Stimulated activated CD8-positive, alpha-beta memory T cell treated with anti-CD3 and anti-CD28 coated beads, Interleukin-15, amount 100 ng/mL, for 1 hour (primary cell): ENCODE results near the gene WHRN.
A peak's percentile ranks its signal among the peaks of the same experiment; 100 is the strongest.

Experiments
- DNase-seq: peaks from one replicate; pipeline ENCODE4 v3.0.0-alpha.2; 2020; ENCODE audit warnings: low read depth

The WHRN gene

DNA sequence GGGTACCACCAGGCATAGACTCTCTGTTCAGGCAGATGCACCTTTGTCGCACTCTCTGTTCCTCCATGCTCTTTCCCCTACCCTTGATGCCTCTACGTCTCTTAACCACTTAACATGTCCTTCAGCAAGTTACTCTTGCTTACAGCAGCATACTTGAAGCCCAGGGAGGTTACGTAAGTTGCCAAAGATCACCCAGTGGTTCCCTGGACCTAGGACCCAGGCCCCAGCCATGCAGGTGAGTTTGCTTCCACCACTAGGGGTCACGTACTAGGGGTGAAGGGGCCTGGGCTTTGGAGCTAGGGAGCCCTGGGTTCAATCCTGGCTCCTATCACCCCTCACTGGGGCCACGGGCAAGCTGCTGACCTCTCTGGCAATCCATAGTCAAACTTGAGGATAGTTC is 126.4 kb downstream of the WHRN start:
- no peak for DNase-seq

DNA sequence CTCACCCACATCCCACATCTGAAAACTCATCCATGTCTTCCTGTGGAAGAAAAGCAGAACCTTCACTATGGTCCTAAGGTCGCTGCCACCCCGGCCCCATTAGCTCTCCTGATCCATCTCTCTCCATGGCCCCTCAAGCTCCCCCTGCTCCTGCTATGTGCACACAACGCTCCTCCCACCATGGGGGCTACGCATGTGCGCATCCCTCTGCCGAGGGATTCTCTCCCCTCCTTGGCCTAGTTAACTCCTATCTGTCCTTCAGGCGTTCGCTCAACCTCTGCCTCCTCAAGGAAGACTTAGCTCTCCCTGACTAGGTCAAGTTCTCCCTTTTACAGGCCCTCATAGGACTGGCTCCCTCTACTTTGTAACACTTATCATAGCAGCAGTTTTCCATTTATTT is 127.3 kb downstream of the WHRN start:
- no peak for DNase-seq

DNA sequence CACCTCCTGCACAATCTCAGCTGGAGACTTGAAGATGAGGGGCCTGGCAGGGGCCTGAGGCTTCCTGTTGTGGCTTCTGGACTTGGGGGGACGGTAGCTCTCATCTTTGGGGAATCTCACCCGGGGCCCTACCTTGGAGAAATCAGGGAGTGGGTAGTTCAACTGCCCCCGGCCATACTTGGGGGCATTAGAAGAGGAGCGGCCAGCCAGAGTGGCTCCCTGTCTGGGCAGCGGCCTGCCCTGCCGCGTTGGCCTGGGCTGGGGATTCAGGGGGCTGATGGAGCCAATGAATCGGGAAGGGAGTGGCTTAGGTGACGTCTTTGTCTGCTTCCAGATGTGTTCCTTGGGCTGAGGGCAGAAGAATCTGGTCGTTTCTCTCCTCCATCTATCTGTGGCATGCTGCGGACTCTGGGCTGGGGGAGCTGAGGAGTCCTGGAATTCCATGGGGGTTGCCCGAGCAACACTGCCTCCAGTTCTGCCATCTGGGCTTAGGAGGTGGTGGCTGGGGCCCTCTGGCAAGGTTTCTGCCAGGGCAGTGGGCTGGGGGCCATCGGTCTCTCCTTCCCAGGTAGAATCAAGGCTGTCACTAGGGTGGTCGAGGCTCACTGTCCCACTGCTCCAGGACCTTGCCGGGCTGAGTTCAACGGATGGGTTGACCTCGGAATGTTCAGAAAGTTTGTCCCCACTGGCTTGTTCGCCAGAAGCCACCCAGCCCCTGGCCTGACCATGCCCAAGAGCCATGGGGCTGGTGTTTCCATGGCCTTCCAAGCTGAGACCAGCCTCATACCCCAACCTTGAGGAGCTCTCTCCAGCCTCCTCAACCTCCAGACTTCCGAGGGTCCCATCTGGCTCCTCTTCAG is 128.5 kb downstream of the WHRN start:
- DNase-seq: no peak

DNA sequence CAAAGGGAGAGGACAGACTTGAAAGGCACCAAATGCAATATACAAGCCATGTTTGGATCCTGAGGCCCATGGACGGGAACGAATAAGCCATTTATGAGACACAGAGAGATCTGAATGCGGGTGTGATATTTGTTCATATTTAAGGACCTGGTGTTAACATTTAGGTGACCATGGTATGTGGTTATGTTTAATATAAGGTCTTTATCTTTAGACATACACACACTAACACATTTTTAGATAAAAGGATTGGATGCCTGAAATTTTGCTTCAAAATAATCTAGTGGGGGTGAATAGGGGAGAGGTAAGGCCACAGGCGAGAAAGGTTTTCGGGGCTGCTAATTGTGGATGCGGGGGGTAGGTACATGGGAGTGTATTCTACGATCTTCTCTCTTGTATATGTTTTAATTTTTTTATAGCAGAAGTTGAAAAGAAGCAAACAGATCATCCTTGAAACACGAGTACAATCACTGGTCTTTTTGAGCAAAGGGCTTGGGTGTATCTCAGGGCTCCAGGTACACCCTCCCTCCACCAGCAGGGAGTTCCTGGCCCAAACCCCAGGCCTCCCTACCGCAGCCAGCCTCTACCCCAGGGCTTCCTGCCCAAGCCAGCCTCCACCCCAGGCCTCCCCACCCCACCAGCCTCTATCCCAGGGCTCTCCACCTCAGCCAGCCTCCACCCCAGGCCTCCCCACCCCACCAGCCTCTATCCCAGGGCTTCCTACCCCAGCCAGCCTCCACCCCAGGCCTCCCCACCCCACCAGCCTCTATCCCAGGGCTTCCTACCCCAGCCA is 129.7 kb downstream of the WHRN start:
- DNase-seq: no peak

DNA sequence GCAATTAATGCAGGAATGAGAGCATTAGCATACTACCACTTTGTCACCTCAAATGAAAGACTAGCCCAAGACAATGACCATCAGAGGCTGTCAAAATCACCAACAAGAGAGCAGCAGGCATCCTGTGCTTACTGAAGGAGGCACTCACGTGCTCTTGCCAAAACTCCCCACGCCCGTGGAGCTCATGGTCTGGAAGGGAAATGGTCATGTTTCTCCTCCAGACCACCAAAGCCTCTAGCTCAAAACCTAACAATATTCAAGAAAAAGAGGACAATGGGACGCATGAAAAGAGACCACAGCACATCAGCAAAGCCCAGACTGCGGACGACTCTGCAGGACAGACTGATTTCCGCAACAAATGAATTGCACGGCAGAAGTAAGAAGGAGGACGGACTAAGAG is 130.3 kb downstream of the WHRN start:
- DNase-seq: no peak

DNA sequence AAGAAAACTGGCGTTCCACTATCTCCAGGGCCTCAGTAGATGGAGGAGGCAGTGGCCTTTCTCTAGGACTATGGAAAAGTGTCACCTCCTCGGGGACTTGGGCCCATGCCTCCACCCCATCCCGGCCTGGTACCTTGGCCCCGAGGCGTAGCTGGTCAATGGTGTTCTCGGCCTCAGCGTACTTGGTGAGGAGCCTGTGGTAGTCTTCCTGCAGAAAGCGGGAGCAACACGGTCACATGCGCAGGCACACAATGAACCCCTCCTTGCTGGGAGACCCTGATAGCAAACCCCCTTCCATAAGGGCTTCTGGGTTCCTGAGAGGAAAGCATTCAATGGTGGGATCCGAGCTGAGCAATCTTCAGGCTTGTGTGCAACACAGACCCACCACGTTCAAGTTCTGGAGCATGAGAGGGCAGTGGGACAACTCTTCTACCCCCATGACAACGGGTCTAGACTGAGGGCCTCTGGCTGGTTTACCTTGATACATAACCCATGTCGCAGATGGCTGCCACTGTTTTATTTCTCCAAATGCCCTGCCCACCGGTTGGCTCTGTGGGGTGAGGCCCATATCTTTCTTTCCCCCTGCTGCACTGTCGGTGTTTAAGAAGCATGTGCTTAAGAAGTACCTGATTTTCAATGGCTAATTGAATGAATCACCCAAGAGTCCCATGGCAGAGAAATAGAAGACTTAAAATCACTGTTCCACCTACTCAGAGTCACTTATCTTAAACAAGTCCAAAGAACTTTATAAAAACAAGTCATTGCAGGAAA is 131.1 kb downstream of the WHRN start:
- no peak for DNase-seq

DNA sequence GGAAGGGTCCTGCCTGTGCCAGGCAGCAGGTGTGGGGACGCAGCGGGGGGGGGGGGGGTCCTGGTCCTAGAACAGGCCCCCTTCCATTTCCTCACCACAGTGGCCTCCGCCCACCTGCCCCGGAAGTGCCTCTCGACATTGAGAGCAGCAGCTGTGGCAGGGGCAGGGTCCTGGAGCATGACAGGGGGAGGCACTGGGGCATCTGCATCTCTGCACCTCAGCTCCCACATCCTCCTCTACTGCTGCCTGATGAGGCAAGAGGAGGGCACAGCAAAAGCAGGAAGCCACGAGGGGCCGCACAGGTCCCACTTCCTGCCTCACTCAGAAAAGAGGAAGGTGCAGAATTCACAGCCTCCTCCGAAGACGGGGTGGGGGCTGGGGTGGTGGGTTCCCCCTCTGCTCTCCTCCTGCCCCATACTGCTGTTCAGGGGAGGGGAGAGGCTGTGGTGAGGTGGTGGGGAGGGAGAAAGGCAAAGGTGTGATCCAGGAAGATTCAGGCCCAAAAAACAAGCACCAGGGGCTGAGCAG is 132.3 kb downstream of the WHRN start:
- DNase-seq: peak; percentile 56

DNA sequence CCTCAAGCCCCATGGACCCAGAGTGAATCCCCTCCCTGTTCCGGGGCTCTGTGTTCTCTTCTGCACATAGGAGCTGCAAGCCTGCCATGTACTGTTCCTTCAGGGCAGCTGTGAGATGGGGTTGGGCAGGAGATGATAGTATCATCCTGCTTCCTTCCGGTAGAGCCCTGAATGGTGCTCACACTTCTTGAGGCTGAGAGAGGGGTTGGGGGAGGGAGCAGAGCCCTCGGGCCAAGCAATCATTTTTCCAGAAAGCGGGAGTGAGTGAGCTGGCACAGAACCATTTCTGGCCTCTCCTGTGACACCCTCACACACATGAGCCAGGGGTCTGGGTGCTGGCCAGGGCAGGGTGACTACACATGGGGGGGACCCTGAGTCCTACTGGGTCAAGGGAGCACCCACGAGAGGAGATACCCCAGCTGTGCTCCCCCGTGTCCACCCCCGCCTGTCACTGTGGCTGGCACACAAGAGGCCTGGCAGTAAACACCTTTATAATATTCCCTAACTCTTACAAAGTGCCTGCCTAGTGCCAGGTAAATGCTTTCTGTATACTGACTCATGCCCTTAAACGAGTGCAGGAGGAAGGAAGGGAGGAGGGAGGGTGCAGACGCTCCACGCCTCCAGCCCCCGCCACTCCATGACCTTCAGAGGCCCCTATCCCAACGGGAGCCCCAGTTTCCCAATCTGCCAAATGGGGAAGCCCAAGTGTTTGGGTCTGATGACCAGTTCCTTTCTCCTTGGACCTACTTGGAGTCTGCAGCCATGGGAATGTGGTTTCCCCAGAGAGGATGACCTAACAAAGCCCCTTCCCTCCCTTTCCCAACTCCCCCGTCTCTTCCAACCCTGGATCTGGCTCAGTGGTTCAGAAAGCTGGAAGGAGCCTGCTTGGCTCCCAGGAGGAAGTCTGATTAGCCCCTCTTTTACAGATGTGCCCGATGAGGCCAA is 133.0 kb downstream of the WHRN start:
- DNase-seq: no peak

DNA sequence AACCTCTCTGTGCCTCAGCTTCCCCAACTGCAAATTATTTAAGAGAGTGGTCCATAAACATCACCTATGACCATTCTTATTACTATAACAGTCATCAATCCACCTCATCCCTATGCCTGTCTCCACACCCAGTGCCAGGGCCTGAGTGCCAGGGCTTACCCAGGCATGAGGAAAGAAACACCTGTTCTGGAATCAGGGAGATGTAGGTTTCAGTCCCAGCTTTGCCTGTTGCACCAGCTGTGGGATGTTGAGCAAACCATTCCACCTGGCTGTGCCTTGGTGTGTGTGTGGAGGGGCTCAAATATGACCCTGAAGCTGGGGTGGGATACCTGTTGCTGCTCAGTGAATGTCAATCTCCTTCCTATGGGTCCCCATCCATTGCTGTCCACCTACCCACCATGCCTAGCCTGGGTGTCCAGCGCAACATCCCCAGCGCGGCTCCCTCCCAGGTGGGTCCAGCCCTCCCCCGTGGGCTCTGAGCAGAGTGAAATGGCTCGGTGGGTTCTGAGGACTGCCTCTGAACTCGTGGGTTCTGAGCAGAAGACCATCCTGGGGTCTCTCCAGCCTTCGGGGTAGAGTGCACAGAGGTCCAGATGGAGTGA is 133.8 kb downstream of the WHRN start:
- DNase-seq: no peak

DNA sequence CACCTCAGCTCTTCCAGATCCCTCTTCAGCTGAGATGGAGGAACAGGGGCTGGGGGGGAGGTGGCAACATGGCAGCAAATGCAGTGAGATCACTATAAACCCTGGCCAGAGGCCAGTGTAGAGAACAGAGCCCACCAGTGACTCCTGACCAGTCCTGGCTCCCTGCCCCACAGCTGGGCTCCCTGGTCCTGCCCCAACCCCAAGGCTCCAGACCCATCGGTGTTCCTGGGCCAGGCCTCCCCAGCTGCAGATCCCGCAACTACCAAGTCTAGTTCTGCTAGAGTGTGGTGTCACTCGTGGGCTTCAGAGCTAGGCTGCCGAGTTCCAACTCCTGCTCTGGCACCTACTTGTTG is 134.3 kb downstream of the WHRN start:
- no peak for DNase-seq

DNA sequence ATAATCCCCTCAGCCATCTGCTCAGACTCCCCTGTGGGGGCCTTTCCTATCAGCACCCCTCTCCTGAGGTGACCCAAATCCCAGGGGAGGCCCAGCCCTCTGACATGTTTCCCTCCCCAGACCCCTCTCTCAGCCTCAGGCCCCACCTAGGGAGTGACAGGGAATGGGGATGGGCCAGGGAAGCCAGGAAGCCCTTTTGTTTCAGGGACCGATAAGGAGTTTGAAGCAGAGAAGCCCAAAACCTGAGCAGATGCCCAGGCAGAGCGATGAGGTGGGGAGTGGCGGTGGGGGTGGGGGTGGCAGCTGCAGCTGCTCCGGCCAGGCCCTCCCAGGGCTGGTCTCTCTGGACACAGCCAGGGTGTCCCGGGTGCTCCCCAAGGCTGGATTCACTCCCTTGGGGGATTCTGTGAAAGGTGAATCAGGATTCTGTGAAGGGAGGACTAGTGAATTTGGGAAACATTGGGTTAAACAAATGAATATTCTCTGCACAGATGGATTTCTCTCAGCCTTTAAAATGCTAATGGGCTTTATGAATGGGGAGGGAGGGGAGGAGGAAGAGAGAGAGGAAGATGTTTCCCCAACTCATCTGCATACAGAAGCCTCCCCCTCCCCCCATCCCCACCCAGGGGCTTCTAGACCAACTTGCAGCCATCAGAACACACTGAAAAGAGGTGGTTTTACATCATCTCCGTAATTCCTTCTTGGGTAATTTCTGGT is 134.9 kb downstream of the WHRN start:
- no peak for DNase-seq

DNA sequence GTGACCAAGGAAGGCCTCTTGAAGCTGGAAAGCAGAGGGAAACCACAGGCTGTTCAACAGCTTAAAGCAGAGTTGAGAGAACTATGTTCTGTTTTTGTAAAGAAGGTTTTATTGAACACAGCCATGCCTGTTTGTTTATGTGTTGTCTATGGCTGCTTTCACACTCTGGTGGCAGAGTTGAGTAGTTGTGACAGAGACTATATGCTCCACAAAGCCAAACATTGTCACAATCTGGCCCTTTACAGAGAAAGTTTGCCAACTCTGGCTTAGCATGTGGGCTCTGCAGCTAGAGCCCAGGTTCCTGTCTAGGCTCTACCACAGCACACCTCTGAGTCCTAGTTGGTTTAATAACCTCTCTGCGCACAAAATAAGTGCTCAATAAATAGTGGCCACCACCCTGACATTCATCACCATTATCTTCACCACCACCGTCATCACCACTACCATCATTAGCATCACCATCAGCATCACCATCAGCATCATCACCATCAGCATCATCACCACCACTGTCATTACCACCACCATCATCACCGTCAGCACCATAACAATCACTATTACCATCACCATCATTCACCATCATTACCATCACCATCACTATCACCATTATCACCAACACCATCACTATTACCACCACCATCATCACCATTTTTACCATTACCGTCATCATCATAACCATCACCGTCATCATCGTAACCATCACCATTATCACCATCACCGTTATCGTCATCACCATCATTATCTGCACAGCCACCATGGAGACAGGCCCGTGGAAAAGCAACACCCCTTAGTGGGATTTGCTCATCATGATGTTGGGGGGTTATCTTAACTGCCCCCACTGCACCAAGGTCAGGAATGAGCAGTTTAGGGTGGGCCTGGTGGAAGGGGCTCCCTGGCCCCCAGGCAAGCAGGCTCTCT is 135.8 kb downstream of the WHRN start:
- no peak for DNase-seq

DNA sequence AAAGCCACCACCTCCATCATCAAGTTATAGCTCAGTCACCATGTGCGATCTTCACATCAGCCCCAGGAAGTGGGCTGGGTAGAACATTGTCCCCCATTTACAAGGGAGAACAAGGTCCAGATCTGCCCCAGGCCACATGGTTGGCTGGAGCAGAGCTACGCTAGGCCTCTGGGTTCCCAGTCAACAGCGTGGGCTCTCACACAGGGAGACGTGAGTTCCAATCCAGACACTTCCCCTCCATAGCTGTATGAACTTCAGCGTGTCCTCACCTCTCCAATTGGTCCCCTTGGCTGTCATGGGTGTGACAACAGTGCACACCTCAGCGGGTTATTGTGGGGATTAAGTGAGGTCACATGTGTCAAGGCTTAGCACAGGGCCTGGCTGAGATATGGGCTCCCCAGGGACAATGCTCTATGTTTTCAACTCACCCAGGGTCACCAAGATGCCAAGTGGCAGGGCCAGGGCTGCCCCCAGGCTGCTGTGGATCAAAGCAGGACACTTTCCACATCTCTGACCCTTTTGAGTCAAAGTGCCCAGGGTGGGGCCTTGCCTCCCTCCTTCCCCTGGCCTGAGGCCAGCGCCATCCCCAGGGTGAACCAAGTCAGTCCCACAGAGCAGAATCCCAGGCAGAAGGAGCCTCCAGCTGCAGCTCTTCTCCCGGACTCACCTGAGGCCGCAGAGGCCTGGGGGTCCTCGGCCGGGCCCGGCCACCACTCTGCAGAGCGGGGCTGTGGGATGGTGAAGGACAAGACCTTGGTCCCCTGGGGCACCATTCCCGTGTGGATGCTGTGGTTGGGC is 137.3 kb downstream of the WHRN start:
- DNase-seq: no peak

DNA sequence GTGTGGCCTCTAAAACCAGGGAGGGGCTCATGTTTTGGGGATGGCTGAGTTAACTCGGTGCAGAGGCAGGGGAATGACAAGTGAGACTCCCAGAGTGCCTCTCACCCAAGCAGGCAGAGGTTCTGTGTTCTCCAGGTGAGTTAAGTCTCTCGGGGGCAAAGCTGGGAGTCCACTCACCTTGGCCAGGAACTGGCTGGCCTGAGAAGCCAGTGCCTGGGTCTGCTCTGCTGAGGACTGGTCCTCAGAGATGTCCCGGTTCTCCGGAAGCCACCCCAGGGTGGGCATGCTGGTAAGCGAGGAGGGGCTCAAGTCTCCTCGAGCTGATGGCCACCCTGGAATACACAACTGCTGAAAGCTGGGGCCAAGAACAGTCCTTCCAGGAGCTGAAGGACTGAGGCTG is 137.9 kb downstream of the WHRN start:
- no peak for DNase-seq

DNA sequence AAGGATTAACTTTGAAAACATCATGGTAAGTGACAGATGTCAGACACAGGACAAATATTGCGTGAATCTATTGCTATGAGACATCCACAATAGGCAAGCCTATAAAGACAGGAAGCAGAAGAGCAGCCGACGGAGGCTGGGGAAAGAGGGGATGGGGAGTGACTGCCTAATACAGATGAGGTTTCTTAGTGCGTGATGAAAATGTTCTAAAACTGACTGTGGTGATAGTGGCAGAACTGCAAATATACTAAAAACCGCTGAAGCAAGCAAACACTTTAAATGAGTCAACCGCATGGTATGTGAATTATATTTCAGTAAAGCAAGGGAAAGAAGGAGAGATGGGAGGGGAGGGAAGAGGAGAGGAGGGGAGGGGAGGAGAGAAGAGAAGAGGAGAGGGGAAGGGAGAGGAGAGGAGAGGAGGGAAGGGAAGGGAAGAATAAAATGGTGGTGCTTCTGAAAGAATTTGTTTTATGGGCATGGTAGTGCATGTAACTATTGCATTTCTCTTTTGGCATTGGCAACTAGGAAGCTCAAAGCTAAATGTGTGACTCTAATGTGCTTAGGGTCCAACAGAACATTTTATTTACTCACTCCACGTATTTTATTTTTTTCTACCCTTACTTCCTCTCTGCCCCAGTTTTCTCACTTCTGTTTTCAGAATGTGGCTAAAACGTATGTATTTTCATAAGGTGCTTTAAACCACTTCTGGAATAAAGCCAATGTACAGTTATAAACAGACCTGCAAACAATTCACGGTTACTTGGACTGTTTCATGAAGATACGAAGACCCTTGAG is 138.7 kb downstream of the WHRN start:
- no peak for DNase-seq

DNA sequence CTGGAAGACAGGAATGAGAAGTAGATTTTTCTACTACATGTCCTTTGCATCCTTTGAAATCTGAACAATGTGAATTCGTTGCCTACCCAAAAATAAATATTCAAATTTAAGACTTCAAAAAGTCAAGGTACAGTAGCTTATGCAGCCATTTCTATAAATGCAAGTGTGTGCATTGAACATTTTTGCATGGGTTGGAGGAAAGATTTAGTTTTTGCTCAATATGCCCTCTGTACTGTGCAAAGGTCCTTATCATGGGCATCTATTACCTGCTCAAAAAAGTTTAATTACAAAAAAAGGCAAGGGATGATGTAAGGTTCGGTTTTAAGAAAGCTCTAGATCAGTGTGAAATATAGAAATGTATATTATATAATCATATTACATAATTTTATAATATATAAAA is 140.1 kb downstream of the WHRN start:
- DNase-seq: no peak
